Prostate gland (tissue), 2 donors: ENCODE data around the gene ARHGEF4.

ENCODE experiments used
- POLR2AphosphoS5 ChIP-seq: sonication (generic); formaldehyde crosslinking; IDR thresholded peaks from one replicate; pipeline ENCODE4 v1.6.1; 2017; ENCODE audit warnings: antibody characterized with exemption
- TF ChIP-seq, protein P1 (sequence below), 4 experiments: fragments of 200-600 bp in 2 of 4; fragments of 450-650 bp in 2 of 4; sonication (generic) in 2 of 4; IDR thresholded peaks; 1 replicate in 3 of 4; 2 replicates in 1 of 4; pipeline ENCODE4 v1.5.1; 2016 to 2019; ENCODE audit warnings: antibody characterized with exemption in 4 of 4, mild to moderate bottlenecking in 2 of 4, moderate library complexity in 2 of 4

- TF ChIP-seq, protein P1, sequence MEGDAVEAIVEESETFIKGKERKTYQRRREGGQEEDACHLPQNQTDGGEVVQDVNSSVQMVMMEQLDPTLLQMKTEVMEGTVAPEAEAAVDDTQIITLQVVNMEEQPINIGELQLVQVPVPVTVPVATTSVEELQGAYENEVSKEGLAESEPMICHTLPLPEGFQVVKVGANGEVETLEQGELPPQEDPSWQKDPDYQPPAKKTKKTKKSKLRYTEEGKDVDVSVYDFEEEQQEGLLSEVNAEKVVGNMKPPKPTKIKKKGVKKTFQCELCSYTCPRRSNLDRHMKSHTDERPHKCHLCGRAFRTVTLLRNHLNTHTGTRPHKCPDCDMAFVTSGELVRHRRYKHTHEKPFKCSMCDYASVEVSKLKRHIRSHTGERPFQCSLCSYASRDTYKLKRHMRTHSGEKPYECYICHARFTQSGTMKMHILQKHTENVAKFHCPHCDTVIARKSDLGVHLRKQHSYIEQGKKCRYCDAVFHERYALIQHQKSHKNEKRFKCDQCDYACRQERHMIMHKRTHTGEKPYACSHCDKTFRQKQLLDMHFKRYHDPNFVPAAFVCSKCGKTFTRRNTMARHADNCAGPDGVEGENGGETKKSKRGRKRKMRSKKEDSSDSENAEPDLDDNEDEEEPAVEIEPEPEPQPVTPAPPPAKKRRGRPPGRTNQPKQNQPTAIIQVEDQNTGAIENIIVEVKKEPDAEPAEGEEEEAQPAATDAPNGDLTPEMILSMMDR (IDR thresholded peaks at IDR 0.05), result no peak
- TF ChIP-seq POLR2AphosphoS5, result no peak
Observed at GRCh38 chr2:131058920-131059319, 222.2 kb downstream of the ARHGEF4 start.
